ENCODE data around the gene SCUBE1. TPM values are rescaled to one million over a fixed set of nuclear protein-coding genes. Genes with fewer than 3 reads are reported as not detected.

Gene SCUBE1
- total and polyA plus RNA-seq, 2 donors (not counting 3 experiments of a cell fraction or from before 2014, with no cell fraction given), result 0.07 TPM; not detected in 1

DNA sequence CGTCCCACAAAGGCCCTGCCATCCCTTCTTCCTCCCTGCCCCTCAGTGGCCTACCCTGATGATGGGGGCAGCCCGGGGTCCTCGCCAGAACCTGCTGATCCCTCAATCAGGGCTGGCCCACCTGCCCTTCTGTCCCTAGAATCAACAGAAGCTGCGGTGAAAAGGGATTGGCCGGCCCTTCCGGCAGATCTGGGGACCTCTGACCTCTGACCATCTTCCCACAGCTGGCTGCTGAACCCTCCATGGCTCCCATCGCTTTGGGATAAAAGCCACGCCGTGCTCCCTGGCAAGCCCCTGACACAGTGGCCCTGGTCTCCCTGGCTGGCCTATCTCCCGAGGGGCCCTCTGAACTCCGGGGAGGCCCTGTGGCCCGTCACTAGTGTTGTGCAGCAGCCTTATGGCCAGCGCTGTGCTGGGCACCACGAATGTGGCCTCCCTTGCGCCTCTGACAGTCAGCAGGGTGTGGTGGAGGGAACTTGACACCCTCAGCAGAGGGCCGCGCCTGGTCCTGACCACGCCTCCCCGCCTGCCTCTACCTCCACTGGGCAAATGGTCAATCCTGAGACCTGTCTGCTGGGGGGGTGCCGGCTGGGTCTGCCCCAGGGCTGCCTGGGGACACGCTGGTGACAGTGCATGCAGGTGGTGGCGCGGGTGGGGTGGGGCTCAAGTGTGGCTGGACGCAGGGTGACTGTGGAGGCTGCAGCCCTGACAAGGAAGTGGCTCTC is 98.2 kb downstream of the SCUBE1 start:
- Histone ChIP-seq H3K9me3 (replicated peaks; ENCODE audit: control insufficient read depth, insufficient read depth, low read length) (no peaks in the 10 kb centered on the region), H3K79me2 (ENCODE audit: control insufficient read depth, insufficient read depth, low read length) (no peaks in the 10 kb centered on the region), H3K36me3 (ENCODE audit: control insufficient read depth in 2 of 2, extremely low read depth in 1 of 2, insufficient read depth in 2 of 2, low read length in 2 of 2) (no peaks in the 10 kb centered on the region), H3K9ac (replicated peaks; ENCODE audit: extremely low read depth, insufficient read depth, low read length) (no peak overlapping the region), H3K9me1 (replicated peaks; ENCODE audit: control insufficient read depth, extremely low read depth, insufficient read depth, low read length) (no peaks in the 10 kb centered on the region), H3K27me3 (ENCODE audit: control insufficient read depth in 2 of 2, insufficient read depth in 2 of 2, low read length in 2 of 2) (no peaks in the 10 kb centered on the region), H3K4me2 (ENCODE audit: insufficient read depth, low read length) (no peak overlapping the region), H3K27ac (ENCODE audit: insufficient read depth, low read depth, low read length) (no peak overlapping the region), H4K20me1 (replicated peaks; ENCODE audit: control insufficient read depth, extremely low read depth, insufficient read depth, low read length) (no peaks in the 10 kb centered on the region), H2AFZ (ENCODE audit: low read depth, low read length) (no peak overlapping the region), H3K4me3 (replicated peaks in 1 of 3; ENCODE audit: insufficient read depth in 1 of 3, low read depth in 1 of 3, low read length in 3 of 3) (no peak overlapping the region), H3K4me1 (ENCODE audit: control insufficient read depth, extremely low read depth, insufficient read depth, low read length) (no peaks in the 10 kb centered on the region)
- DNase-seq (ENCODE audit: low read depth, low spot score) (no peak), FAIRE-seq (no peak)
- BruUV-seq (replicated peaks), result no TSS peak
- CTCF ChIA-PET, result no interaction called here
- intact Hi-C loops (cut with micrococcal nuclease), result no loop called here
- dilution Hi-C loops (cut with MboI; ENCODE audit: extremely low pct_ligation_motif_present, low sequenced_read_pairs), result no loop called here
- TF ChIP-seq MYC (IDR thresholded peaks at IDR 0.05; ENCODE audit: low read depth, low read length) (no peak), POLR2AphosphoS5 (IDR thresholded peaks at IDR 0.05; ENCODE audit: insufficient read depth, low read depth, low read length) (no peak)
- POLR2A ChIA-PET, result no interaction called here

DNA sequence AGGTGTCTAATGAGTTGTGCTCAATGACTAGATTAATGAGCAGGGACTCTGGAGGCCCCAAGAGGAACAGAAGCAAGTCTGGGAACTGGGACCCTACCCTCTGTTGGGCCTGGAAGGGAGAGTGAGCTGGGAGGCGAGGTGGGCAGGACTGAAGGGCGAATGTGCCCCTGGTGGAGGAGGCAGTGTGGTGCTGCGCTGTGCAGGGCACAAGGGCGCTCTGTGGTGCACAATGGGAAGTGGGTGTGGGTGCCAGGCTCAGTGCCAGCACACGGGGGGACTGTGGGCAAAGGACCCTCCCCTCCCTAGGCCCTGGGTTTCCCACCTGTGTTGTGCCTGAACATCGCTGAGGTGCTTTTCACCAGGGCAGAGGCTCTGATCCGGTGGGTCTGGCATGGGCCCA is 98.8 kb downstream of the SCUBE1 start:
- H3K9ac ChIP-seq (replicated peaks; ENCODE audit: extremely low read depth, insufficient read depth, low read length), result no peak overlapping the region
- CTCF ChIA-PET, result no interaction called here
- DNase-seq (ENCODE audit: low read depth, low spot score), result no peak
- intact Hi-C loops (cut with micrococcal nuclease) (no loop called here), dilution Hi-C loops (cut with MboI; ENCODE audit: extremely low pct_ligation_motif_present, low sequenced_read_pairs) (no loop called here)
- H3K27ac ChIP-seq (ENCODE audit: insufficient read depth, low read depth, low read length), result no peak overlapping the region
- H3K9me3 ChIP-seq (replicated peaks; ENCODE audit: control insufficient read depth, insufficient read depth, low read length), result no peaks in the 10 kb centered on the region
- H3K4me3 ChIP-seq (replicated peaks in 1 of 3; ENCODE audit: insufficient read depth in 1 of 3, low read depth in 1 of 3, low read length in 3 of 3), result no peak overlapping the region
- no peak overlapping the region for H3K4me2 ChIP-seq (ENCODE audit: insufficient read depth, low read length)
- H3K36me3 ChIP-seq (ENCODE audit: control insufficient read depth in 2 of 2, extremely low read depth in 1 of 2, insufficient read depth in 2 of 2, low read length in 2 of 2), result no peaks in the 10 kb centered on the region
- H2AFZ ChIP-seq (ENCODE audit: low read depth, low read length), result no peak overlapping the region
- TF ChIP-seq, protein P1, sequence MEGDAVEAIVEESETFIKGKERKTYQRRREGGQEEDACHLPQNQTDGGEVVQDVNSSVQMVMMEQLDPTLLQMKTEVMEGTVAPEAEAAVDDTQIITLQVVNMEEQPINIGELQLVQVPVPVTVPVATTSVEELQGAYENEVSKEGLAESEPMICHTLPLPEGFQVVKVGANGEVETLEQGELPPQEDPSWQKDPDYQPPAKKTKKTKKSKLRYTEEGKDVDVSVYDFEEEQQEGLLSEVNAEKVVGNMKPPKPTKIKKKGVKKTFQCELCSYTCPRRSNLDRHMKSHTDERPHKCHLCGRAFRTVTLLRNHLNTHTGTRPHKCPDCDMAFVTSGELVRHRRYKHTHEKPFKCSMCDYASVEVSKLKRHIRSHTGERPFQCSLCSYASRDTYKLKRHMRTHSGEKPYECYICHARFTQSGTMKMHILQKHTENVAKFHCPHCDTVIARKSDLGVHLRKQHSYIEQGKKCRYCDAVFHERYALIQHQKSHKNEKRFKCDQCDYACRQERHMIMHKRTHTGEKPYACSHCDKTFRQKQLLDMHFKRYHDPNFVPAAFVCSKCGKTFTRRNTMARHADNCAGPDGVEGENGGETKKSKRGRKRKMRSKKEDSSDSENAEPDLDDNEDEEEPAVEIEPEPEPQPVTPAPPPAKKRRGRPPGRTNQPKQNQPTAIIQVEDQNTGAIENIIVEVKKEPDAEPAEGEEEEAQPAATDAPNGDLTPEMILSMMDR (IDR thresholded peaks at IDR 0.05; ENCODE audit: extremely low read depth in 1 of 2, insufficient read depth in 1 of 2, low read depth in 1 of 2, low read length in 2 of 2), result no peak
- TF ChIP-seq MYC (IDR thresholded peaks at IDR 0.05; ENCODE audit: low read depth, low read length), result no peak
- TF ChIP-seq EZH2 (IDR thresholded peaks at IDR 0.05; ENCODE audit: borderline replicate concordance, low read depth, low read length, severe bottlenecking), result no peak
- TF ChIP-seq FOS (IDR thresholded peaks at IDR 0.05; ENCODE audit: borderline replicate concordance, insufficient read depth, low read length), result no peak
- TF ChIP-seq GATA2 (IDR thresholded peaks at IDR 0.05; ENCODE audit: insufficient read depth, insufficient read length, low read depth, low read length), result no peak
- TF ChIP-seq, protein P2, sequence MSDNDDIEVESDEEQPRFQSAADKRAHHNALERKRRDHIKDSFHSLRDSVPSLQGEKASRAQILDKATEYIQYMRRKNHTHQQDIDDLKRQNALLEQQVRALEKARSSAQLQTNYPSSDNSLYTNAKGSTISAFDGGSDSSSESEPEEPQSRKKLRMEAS (IDR thresholded peaks at IDR 0.05; ENCODE audit: insufficient read depth, insufficient read length), result no peak
- TF ChIP-seq POLR2AphosphoS5 (IDR thresholded peaks at IDR 0.05; ENCODE audit: insufficient read depth, low read depth, low read length), result no peak
- no peak for TF ChIP-seq POLR2A (IDR thresholded peaks at IDR 0.05; ENCODE audit: low read depth, low read length)
- TF ChIP-seq JUN (IDR thresholded peaks at IDR 0.05; ENCODE audit: borderline replicate concordance, insufficient read depth, insufficient read length, low read depth), result no peak
- H3K9me1 ChIP-seq (replicated peaks; ENCODE audit: control insufficient read depth, extremely low read depth, insufficient read depth, low read length), result no peaks in the 10 kb centered on the region
- no peak for FAIRE-seq
- no peaks in the 10 kb centered on the region for H3K4me1 ChIP-seq (ENCODE audit: control insufficient read depth, extremely low read depth, insufficient read depth, low read length)
- POLR2A ChIA-PET, result no interaction called here
- no peaks in the 10 kb centered on the region for H3K27me3 ChIP-seq (ENCODE audit: control insufficient read depth in 2 of 2, insufficient read depth in 2 of 2, low read length in 2 of 2)
- H3K79me2 ChIP-seq (ENCODE audit: control insufficient read depth, insufficient read depth, low read length), result no peaks in the 10 kb centered on the region
- H4K20me1 ChIP-seq (replicated peaks; ENCODE audit: control insufficient read depth, extremely low read depth, insufficient read depth, low read length), result no peaks in the 10 kb centered on the region
- BruUV-seq (replicated peaks), result no TSS peak

All from endothelial cell of umbilical vein (primary cell).